ENCODE results near the gene MYL9.

The MYL9 gene

DNA sequence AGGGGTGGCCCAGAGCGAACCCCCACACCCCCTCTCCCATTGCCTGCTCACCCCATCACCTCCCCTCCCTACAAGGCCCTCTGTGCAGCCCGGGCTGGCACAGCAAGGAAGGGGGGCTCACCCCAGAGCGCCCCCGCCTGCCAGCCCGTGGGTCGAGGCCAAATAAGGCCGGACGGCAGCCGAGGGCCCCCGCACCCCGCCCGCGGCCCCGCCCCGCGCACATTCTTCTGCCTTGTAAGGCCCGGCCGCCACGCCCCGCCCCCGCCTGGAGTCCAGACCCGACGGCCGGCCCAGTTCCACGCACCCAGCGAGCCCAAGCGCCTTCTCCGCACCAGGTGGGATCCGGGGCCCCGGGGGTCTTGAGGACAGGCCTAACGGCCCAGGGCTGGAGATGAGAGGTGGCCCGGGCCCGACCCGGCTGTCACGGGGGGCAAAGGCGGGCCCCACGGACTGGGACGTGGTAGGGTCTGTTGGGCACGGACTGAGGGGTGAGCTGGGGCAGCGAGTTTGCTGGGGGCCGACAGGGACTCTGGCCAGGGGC lies at the start of gene MYL9:
MYL9 (plus strand) TSS at position 293 of the 541 bp plus-strand sequence. CDS start 3,366 bp downstream, outside the sequence.
- no peaks in the 10 kb centered on the region for H3K27me3 ChIP-seq (ENCODE audit: insufficient read depth, low read depth, severe bottlenecking)
- TF ChIP-seq CTCF (IDR thresholded peaks at IDR 0.05; ENCODE audit: low read depth, low read length) = no peak
- no peak within 1 kb of the TSS for H3K27ac ChIP-seq
- H3K9me3 ChIP-seq (ENCODE audit: severe bottlenecking) = no peaks in the 10 kb centered on the region
- no peak for DNase-seq
- no peaks in the 10 kb centered on the region for H3K36me3 ChIP-seq
- no peak within 1 kb of the TSS for H3K4me3 ChIP-seq (ENCODE audit: low read depth, low read length)

GRCh38 chr20:36491901-36492617 lies 49.3 kb upstream of the MYL9 start:
- peak overlapping the region; percentile 2; the same call in 1 of the 2 replicates for H3K27ac ChIP-seq
- DNase-seq = no peak
- TF ChIP-seq CTCF (IDR thresholded peaks at IDR 0.05; ENCODE audit: low read depth, low read length) = no peak
- no peaks in the 10 kb centered on the region for H3K27me3 ChIP-seq (ENCODE audit: insufficient read depth, low read depth, severe bottlenecking)
- no peak overlapping the region for H3K4me3 ChIP-seq (ENCODE audit: low read depth, low read length)
- H3K36me3 ChIP-seq = peaks cover 5% of the 10 kb centered on the region; the same call in 1 of the 2 replicates
- H3K9me3 ChIP-seq (ENCODE audit: severe bottlenecking) = no peaks in the 10 kb centered on the region

DNA sequence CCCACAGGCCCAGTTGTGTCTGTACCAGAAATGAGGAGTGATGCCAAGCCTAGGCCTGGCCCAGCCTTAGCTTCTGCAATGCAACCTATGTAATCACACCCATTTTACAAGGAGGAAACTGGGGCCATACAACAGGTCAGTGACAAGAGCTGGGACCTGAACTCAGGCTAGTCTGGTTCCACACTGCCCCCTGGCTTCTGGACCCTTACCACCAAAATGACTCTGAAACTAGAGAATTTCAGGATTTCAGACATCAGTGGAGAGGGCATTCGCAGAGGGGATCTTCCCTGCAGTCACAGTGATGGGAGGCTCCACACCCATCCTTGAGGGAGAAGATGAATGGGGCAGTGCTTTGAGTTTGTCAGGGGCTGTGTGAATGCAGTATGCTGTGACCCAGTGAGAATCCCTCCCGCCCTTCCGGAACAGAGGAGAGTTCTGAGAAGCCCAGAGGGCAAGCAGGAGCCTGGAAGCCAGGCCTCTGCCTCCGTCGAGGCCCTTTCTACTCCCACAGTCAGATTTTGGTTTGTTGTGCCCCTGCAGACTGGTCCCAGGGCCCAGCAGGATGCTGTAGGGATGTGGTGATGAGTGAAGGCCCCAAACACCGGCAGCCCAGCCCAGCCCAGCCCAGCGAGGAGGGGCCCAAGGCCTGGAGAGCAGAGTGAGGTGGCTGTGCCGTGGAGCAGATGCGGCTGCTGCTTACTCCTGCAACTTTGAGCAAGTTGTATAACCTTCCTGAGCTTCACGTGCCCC lies 48.1 kb upstream of the MYL9 start:
- Histone ChIP-seq H3K9me3 (ENCODE audit: severe bottlenecking) (no peaks in the 10 kb centered on the region), H3K27me3 (ENCODE audit: insufficient read depth, low read depth, severe bottlenecking) (no peaks in the 10 kb centered on the region), H3K36me3 (peaks cover 15% of the 10 kb centered on the region), H3K4me3 (ENCODE audit: low read depth, low read length) (no peak overlapping the region), H3K27ac (no peak overlapping the region)
- peak; percentile 33 for DNase-seq
- peak; percentile 65 for TF ChIP-seq CTCF (IDR thresholded peaks at IDR 0.05; ENCODE audit: low read depth, low read length)

DNA sequence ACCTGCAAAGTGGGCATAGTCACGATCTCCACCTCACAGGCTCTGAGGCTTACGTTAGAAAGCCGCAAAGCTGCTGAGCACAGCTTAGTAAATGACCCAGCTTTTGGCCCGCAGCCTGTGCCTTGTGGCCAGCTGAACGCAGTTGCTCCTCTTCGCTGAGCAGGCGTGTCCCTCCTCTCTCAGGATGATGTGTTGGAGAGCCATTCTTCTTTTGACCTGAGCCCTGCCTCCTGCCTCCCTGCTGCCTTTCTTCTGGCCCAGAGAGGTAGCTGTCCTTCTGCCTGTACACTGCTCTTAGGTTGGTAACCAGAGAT lies 47.6 kb upstream of the MYL9 start:
- H3K36me3 ChIP-seq = peaks cover 17% of the 10 kb centered on the region
- H3K27me3 ChIP-seq (ENCODE audit: insufficient read depth, low read depth, severe bottlenecking) = no peaks in the 10 kb centered on the region
- no peak for TF ChIP-seq CTCF (IDR thresholded peaks at IDR 0.05; ENCODE audit: low read depth, low read length)
- no peaks in the 10 kb centered on the region for H3K9me3 ChIP-seq (ENCODE audit: severe bottlenecking)
- H3K27ac ChIP-seq = no peak overlapping the region
- no peak overlapping the region for H3K4me3 ChIP-seq (ENCODE audit: low read depth, low read length)
- peak; percentile 56 for DNase-seq

DNA sequence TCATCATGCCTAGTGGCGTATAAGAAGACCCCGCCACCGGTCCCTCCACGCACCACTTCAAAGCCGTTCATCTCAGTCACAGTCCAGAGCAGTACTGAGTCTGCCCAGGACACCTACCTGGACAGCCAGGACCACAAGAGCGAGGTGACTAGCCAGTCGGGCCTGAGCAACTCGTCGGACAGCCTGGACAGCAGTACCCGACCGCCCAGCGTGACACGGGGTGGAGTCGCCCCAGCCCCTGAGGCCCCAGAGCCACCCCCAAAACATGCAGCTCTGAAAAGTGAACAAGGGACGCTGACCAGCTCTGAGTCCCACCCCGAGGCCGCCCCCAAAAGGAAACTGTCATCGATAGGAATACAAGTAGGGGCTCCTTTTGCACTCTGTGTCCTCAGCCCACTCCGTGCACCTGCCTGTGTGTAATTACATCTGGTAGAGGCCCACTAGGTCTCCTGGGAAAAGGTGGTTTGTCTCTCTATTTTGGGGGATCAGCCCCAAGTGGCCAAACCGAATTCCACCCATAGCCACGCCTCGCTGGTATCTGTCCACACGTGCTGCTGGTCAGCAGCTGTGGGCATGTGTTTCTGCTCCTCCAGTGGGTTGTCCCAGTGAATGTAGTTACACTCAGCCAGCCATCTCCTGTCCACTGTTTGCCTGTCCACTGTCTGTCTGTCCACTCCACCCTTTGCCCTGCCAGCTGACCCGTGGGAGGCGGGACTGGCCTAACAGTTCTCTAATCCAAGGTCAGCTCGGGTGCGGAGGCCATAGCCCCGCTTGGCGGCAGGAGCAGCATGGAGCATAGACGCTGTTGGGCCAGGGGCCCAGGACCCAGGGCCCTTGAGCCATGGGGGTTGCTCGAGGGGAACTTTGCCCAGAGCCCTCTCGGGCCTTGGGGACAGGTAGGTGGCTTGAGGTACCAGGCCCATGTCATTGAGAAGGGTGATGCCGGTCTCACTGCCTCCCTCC lies 44.3 kb upstream of the MYL9 start:
- no peak for DNase-seq
- Histone ChIP-seq H3K9me3 (ENCODE audit: severe bottlenecking) (no peaks in the 10 kb centered on the region), H3K27ac (no peak overlapping the region), H3K27me3 (ENCODE audit: insufficient read depth, low read depth, severe bottlenecking) (no peaks in the 10 kb centered on the region), H3K36me3 (peaks cover 35% of the 10 kb centered on the region), H3K4me3 (ENCODE audit: low read depth, low read length) (no peak overlapping the region)
- TF ChIP-seq CTCF (IDR thresholded peaks at IDR 0.05; ENCODE audit: low read depth, low read length) = no peak

All from WERI-Rb-1 (cell line).